Stimulated activated CD8-positive, alpha-beta memory T cell treated with anti-CD3 and anti-CD28 coated beads, Interleukin-2, amount 100 ng/mL, for 48 hours (primary cell): ENCODE results near the gene DSCAML1.
"Not testable (repeated sequence)": the region's sequence is repeated elsewhere in the genome, so short reads cannot be mapped to it uniquely, and the experiment has no call there.

ENCODE experiments used
- DNase-seq, 2 donors: peaks; one replicate each; pipeline ENCODE4 v3.0.0-alpha.2; 2020; ENCODE audit warnings: low read depth in 2 of 2

DSCAML1 gene

DNA sequence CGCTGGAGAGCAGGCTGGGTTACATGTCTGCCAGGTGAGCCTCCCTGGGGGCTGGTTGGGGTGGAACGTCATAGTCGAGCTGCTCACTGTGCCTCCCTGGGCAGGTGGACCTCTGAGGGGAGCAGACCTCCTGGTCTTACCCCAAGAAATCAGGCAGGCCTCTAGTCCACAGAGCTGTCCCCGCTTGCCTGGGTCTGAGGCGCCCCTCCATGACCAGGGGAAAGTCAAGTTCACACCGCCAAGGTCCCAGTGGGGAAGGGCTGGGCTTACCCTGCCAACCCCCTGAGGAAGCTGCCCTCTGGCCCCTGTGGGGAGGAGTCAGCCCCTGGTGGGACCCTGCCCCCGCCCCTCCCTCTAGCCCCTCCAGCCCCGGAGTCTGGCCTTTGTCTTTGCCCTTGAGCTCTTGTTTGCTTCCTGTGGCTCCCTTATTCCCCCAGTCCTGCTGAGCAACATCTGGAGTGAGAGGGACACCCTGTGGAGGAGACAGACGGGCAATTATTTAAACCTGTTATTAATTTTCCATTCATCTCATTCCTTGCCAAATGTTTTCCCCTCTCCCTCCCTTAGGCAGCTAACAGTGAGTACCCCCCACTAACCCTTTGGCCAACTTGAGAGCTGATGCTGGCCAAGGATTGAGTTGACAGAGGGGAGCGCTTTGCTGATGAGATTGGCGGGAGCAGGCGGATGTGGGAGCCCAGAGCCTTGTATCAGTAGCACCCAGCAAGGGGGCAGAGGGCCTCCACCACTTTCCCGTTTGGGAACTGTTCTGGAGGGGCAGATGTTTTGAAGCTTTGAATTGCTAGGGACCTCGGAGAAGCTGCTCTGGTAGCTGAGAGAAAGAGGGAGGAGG, 385.9 kb downstream of the DSCAML1 start:
- DNase-seq: no peak

DNA sequence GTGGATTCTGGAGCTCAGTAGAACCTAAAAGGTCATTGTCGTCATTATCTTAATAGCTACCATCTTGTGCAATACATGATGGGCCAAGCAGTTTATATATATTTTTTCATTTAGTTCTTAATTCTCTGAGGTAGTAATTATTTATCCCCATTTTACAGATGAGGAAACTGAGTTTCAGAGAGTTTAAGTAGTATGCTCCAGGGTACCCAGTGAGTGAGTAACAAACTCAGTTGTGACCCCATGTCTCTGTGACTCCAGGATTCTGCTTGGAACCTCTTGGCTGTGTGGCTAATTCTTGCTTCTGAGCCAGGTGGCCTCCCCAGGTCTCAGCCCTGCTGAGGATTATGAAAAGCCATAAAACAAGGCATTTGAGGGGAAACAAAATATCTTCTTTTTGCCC, 386.8 kb downstream of the DSCAML1 start:
- DNase-seq: no peak

DNA sequence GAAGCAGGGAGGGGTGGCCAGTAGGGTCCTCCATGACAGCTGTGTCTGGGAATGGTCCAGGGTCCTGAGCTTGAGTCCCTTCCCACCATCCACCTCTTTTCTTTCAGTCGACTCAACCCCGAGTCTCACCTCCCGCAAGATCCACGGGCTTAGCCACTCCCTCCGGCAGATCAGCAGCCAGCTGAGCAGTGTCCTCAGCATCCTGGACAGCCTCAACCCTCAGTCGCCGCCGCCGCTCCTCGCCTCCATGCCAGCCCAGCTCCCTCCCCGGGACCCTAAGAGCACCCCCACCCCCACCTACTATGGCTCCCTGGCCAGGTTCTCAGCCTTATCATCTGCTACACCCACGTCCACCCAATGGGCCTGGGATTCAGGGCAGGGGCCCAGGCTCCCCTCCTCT, 387.5 kb downstream of the DSCAML1 start:
- no peak for DNase-seq

DNA sequence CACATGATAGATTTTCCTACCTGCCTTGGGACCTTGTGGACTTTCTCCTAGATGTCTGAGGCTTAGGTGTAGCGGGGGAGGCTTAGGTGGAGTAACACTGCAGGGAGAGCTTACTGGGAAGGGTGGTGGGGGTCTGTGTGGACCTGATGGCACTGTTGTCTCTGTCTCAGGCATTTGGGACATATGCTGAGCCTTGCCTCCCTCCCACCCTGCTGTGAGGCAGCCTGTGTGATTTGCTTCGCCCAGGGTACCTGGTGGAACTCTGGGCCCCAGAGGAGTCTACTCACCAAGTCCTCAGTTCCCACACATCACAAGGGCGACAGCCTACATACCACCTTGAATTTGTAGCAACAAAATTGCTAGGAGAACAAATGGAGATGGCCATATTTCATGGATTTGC, 388.7 kb downstream of the DSCAML1 start:
- no peak for DNase-seq

GRCh38 chr11:117407016-117407415, 390.0 kb downstream of the DSCAML1 start:
- no peak for DNase-seq

DNA sequence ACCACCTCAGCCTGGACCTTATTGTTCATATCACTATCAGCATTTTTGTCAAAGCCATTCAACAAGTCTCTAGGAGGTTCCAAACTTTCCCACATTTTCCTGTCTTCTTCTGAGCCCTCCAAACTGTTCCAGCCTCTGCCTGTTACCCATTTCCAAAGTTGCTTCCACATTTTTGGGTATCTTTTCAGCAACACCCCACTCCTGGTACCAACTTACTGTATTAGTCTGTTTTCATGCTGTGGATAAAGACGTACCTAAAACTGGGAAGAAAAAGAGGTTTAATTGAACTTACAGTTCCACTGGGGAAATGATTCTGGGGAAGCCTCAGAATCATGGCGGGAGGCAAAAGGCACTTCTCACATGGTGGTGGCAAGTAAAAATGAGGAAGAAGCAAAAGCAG, 391.1 kb downstream of the DSCAML1 start:
- DNase-seq: not testable (repeated sequence)

- DNase-seq: not testable (repeated sequence)
These were observed 397.7 kb downstream of the DSCAML1 start for GRCh38 chr11:117399100-117399840.

- not testable (repeated sequence) for DNase-seq
These were observed 398.4 kb downstream of the DSCAML1 start for GRCh38 chr11:117398618-117399017.

GRCh38 chr11:117396970-117397369, 400.0 kb downstream of the DSCAML1 start:
- DNase-seq: no peak

DNA sequence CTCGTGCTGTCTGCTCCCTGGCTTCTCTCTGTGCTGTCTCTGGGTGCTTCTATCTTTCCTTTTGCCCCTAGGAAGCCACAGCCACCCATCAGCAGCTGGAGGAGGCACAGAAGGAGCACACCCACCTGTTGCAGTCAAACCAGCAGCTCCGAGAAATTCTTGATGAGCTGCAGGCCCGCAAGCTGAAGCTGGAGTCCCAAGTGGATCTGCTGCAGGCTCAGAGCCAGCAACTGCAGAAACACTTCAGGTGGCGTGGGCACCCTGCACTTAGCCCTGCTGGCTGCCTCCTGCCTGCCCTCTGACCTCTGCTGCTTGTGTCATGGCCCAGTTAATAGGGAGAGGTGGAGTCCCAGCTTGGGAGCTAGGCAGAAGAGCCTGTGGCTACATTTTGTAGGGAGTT, 401.5 kb downstream of the DSCAML1 start:
- no peak for DNase-seq

GRCh38 chr11:117394221-117394925, 402.6 kb downstream of the DSCAML1 start:
- DNase-seq: no peak

GRCh38 chr11:117392979-117393378, 404.0 kb downstream of the DSCAML1 start:
- DNase-seq: no peak

GRCh38 chr11:117392001-117392690, 404.9 kb downstream of the DSCAML1 start:
- no peak for DNase-seq

DNA sequence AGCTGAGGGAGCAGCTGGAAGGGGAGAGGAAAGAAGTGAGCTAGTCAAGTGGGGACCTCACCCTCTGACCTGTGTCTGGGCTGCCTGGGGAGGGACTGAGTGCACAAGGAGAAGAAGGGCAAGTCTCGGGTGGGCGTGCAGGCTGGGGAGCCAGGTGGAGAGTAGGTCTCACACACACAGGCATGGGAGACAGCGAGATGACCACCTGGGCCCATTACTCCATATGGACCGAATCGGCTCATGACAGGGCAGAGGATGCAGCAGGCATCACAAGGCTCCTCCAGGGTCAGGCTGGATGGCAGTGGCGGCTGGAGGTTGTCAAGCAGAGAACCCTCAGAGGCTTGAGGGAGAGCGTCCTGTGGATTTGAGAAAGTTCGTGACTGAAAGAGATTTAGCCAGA, 405.8 kb downstream of the DSCAML1 start:
- DNase-seq: no peak

DNA sequence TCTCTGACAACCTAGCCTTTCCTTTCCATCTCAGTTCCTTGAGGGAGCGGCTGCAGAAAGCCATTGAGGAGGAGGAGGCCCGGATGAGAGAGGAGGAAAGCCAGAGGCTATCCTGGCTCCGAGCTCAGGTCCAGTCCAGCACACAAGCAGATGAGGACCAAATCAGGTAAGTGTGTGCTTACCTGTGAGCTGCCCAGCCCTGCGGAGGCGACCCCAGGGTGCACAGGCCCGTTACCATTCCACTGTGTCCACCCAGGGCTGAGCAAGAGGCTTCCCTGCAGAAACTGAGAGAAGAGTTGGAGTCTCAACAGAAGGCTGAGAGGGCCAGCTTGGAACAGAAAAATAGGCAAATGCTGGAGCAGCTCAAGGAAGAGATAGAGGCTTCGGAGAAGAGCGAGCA, 406.3 kb downstream of the DSCAML1 start:
- DNase-seq: no peak

GRCh38 chr11:117387992-117388755, 408.8 kb downstream of the DSCAML1 start:
- no peak for DNase-seq

GRCh38 chr11:117385906-117386305, 411.1 kb downstream of the DSCAML1 start:
- DNase-seq: no peak

GRCh38 chr11:117385471-117385870, 411.5 kb downstream of the DSCAML1 start:
- DNase-seq: no peak

GRCh38 chr11:117384045-117384444, 413.0 kb downstream of the DSCAML1 start:
- no peak for DNase-seq

GRCh38 chr11:117382746-117383145, 414.3 kb downstream of the DSCAML1 start:
- no peak for DNase-seq
